Activated CD8-positive, alpha-beta T cell treated with anti-CD3 and anti-CD28 coated beads for 36 hours (primary cell): ENCODE data around the gene AMOTL2. TPM values are rescaled to one million over a fixed set of nuclear protein-coding genes. Genes with fewer than 3 reads are reported as not detected.

Source experiments
- ATAC-seq: fragments of 200-7000 bp; cut with Tn5 transposase; one replicate; pipeline ENCODE4 v1.10.0; 2021; ENCODE audit warnings: mild to moderate bottlenecking, moderate library complexity
- CTCF ChIA-PET: fragments of 350-600 bp; sonication (Branson Sonifier 250); formaldehyde crosslinking; loops from one replicate; lab custom pipeline; 2021; ENCODE audit warnings: antibody characterized with exemption; lab: Charles Lee
- POLR2A ChIA-PET: fragments of 350-600 bp; sonication (Branson Sonifier 250); formaldehyde crosslinking; loops from one replicate; lab custom pipeline; 2021; ENCODE audit warnings: antibody characterized with exemption; lab: Charles Lee
- DNase-seq: peaks from one replicate; pipeline ENCODE4 v3.0.0-alpha.2; 2020
- H3K27ac Mint-ChIP-seq: one replicate; pipeline ENCODE4 v1.8.0; 2021; ENCODE audit warnings: mild to moderate bottlenecking, mixed read lengths
- H3K27me3 Mint-ChIP-seq: one replicate; pipeline ENCODE4 v1.8.0; 2021; ENCODE audit warnings: mixed read lengths
- H3K36me3 Mint-ChIP-seq: one replicate; pipeline ENCODE4 v1.8.0; 2021; ENCODE audit warnings: low read depth, mixed read lengths
- H3K4me1 Mint-ChIP-seq: one replicate; pipeline ENCODE4 v1.8.0; 2021; ENCODE audit warnings: low read depth, mixed read lengths
- H3K4me3 Mint-ChIP-seq: one replicate; pipeline ENCODE4 v1.8.0; 2021; ENCODE audit warnings: mild to moderate bottlenecking, moderate library complexity, mixed read lengths
- H3K9me3 Mint-ChIP-seq: one replicate; pipeline ENCODE4 v1.8.0; 2021; ENCODE audit warnings: mixed read lengths
- CTCF ChIP-seq: fragments of 200-600 bp; IDR thresholded peaks from one replicate; pipeline ENCODE4 v1.8.0; 2022; ENCODE audit warnings: antibody characterized with exemption, mild to moderate bottlenecking
- intact Hi-C: fragments of 100-400 bp; cut with micrococcal nuclease; formaldehyde crosslinking; loops from one replicate; pipeline ENCODE4 v1.10.0; 2022
- total RNA-seq, 2 experiments: library from RNA; stranded (reverse); gene quantifications; one replicate each; pipeline ENCODE4 v1.2.3, GENCODE V29; 2021

AMOTL2 gene
- total RNA-seq, 2 experiments from 2014 or later = not detected

GRCh38 chr3:134388292-134388691 is 14.0 kb upstream of the AMOTL2 start:
- ChIA-PET POLR2A (no interaction called here), CTCF (interaction anchor here (0.7 to 1.1 kb wide), 3 partner anchors 61 to 105 kb away, joined by 3 read pairs; no protein-coding TSS in a partner anchor)
- intact Hi-C loops = no loop called here
- Mint-ChIP-seq H3K27ac (no peak overlapping the region), H3K9me3 (no peaks in the 10 kb centered on the region), H3K27me3 (peaks cover 19% of the 10 kb centered on the region), H3K4me1 (no peaks in the 10 kb centered on the region), H3K4me3 (no peak overlapping the region), H3K36me3 (no peaks in the 10 kb centered on the region)
- TF ChIP-seq CTCF = no peak
- DNase-seq (no peak), ATAC-seq (no peak)

GRCh38 chr3:134387293-134387692 is 13.0 kb upstream of the AMOTL2 start:
- ATAC-seq (no peak), DNase-seq (no peak)
- no peaks in the 10 kb centered on the region for H3K4me1 Mint-ChIP-seq
- H3K9me3 Mint-ChIP-seq = no peaks in the 10 kb centered on the region
- H3K27ac Mint-ChIP-seq = no peak overlapping the region
- ChIA-PET POLR2A (no interaction called here), CTCF (interaction anchor here (1.1 to 1.4 kb wide), 3 partner anchors 9 to 86 kb away, joined by 3 to 4 read pairs (median 3); no protein-coding TSS in a partner anchor)
- intact Hi-C loops = no loop called here
- H3K4me3 Mint-ChIP-seq = no peak overlapping the region
- no peak for TF ChIP-seq CTCF
- H3K36me3 Mint-ChIP-seq = no peaks in the 10 kb centered on the region
- H3K27me3 Mint-ChIP-seq = peaks cover 24% of the 10 kb centered on the region

- Mint-ChIP-seq H3K9me3 (no peaks in the 10 kb centered on the region), H3K27me3 (peaks cover 22% of the 10 kb centered on the region), H3K4me3 (no peak overlapping the region), H3K4me1 (no peaks in the 10 kb centered on the region), H3K27ac (no peak overlapping the region), H3K36me3 (no peaks in the 10 kb centered on the region)
- no peak for TF ChIP-seq CTCF
- intact Hi-C loops = no loop called here
- ATAC-seq (no peak), DNase-seq (no peak)
- CTCF ChIA-PET = interaction anchor here (1.0 kb wide), 1 partner anchor 173 kb away, joined by 3 read pairs; no protein-coding TSS in a partner anchor
- POLR2A ChIA-PET = no interaction called here
Observed at GRCh38 chr3:134384963-134385362, 10.7 kb upstream of the AMOTL2 start.

- H3K36me3 Mint-ChIP-seq = no peaks in the 10 kb centered on the region
- intact Hi-C loops = no loop called here
- CTCF ChIA-PET = no interaction called here
Observed at GRCh38 chr3:134381831-134382442, 7.7 kb upstream of the AMOTL2 start.

More at GRCh38 chr3:134381831-134382442, 7.7 kb upstream of the AMOTL2 start:
- ATAC-seq (no peak), DNase-seq (no peak)
- Mint-ChIP-seq H3K9me3 (no peaks in the 10 kb centered on the region), H3K4me1 (no peaks in the 10 kb centered on the region), H3K4me3 (no peak overlapping the region), H3K27me3 (peaks cover 14% of the 10 kb centered on the region), H3K27ac (no peak overlapping the region)
- no peak for TF ChIP-seq CTCF
- POLR2A ChIA-PET = no interaction called here
